Measurements from ENCODE around the gene KCNH3.

Gene KCNH3

DNA sequence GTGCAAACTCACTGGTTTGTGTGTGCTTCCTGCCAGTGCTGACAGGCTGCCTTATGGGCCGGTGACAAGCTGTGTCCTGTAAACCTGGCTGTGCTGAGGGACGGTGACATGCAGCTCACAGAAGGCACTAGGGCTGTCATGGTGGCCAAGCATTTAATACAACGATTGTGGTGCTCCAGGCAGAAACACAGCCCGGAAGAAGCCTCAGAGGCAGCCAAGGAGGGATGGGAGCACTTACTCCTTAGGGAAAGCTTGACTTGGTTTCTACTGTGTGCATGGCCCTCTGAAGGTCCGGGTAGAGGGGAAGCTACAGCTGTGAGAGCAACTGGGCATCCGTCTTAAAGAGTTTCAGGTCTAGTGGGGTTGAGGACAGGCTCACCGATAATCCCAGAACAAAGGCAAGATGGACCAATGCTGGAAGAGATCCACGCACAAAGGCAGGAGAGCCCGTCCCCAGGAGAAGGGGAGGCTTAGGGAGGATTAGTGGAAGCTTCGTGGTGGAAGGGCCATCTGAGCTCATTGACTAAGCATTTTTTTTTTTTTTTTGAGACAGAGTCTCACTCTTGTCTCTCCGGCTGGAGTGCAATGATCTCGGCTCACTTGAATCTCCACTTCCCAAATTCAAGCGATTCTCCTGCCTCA, 39.8 kb downstream of the KCNH3 start:
- DNase-seq (ENCODE audit: extremely low read depth, low read depth) = no peak
- no peak overlapping the region for H3K4me3 ChIP-seq (replicated peaks; ENCODE audit: low read depth, low read length)
- TF ChIP-seq, protein P1, sequence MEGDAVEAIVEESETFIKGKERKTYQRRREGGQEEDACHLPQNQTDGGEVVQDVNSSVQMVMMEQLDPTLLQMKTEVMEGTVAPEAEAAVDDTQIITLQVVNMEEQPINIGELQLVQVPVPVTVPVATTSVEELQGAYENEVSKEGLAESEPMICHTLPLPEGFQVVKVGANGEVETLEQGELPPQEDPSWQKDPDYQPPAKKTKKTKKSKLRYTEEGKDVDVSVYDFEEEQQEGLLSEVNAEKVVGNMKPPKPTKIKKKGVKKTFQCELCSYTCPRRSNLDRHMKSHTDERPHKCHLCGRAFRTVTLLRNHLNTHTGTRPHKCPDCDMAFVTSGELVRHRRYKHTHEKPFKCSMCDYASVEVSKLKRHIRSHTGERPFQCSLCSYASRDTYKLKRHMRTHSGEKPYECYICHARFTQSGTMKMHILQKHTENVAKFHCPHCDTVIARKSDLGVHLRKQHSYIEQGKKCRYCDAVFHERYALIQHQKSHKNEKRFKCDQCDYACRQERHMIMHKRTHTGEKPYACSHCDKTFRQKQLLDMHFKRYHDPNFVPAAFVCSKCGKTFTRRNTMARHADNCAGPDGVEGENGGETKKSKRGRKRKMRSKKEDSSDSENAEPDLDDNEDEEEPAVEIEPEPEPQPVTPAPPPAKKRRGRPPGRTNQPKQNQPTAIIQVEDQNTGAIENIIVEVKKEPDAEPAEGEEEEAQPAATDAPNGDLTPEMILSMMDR (IDR thresholded peaks at IDR 0.05; ENCODE audit: low read depth, low read length, missing control alignments) = no peak

- DNase-seq (ENCODE audit: extremely low read depth, low read depth) = peak; percentile 53
- H3K4me3 ChIP-seq (replicated peaks; ENCODE audit: low read depth, low read length) = no peak overlapping the region
- TF ChIP-seq, protein P1 (IDR thresholded peaks at IDR 0.05; ENCODE audit: low read depth, low read length, missing control alignments) = peak; percentile 89
These were observed 42.0 kb downstream of the KCNH3 start for GRCh38 chr12:49580572-49581535.

DNA sequence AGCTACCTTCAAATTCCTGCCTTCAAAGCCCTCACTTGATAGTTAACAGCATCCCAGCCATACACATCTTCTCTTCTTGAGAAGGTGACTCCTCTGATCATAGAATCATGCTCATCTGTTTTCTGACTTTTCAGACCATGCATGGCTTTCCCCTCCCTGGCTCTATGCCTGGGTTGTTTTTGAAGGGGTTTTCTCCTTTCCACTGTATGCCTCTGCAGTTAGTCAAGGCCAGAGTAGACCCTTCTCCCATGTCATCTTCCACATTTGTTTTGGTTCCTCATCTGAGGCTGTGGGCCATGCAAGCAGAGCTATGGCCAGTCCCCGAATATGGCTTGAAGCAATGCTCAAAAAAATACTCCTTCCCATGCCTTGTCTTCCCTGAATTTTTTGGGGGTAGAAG, 43.4 kb downstream of the KCNH3 start:
- no peak overlapping the region for H3K4me3 ChIP-seq (replicated peaks; ENCODE audit: low read depth, low read length)
- DNase-seq (ENCODE audit: extremely low read depth, low read depth) = no peak
- TF ChIP-seq, protein P1 (IDR thresholded peaks at IDR 0.05; ENCODE audit: low read depth, low read length, missing control alignments) = no peak

GRCh38 chr12:49582850-49583249, 44.0 kb downstream of the KCNH3 start:
- no peak for DNase-seq (ENCODE audit: extremely low read depth, low read depth)
- TF ChIP-seq, protein P1 (IDR thresholded peaks at IDR 0.05; ENCODE audit: low read depth, low read length, missing control alignments) = no peak
- H3K4me3 ChIP-seq (replicated peaks; ENCODE audit: low read depth, low read length) = no peak overlapping the region

GRCh38 chr12:49583366-49584094, 44.7 kb downstream of the KCNH3 start:
- no peak for DNase-seq (ENCODE audit: extremely low read depth, low read depth)
- H3K4me3 ChIP-seq (replicated peaks; ENCODE audit: low read depth, low read length) = no peak overlapping the region
- TF ChIP-seq, protein P1 (IDR thresholded peaks at IDR 0.05; ENCODE audit: low read depth, low read length, missing control alignments) = no peak

DNA sequence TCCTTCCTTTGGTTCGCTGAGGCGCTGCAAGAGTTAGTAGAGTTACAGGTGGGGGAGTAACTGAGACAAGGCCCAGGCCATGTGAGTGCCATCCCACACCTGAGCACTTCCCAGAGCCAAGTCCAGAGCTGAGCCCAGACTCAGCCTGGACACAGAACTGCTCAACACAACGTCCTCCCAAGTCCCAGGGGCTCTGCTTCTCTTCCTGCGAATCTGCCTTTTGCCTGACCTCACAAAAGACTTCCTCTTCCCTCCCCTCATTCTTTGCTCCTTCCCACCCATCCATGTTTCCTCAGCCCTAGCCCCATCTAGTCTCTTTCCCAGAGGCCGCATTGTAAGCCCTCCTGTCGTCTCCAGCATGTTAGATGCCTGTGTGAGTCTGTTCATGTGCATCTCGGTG, 45.8 kb downstream of the KCNH3 start:
- DNase-seq (ENCODE audit: extremely low read depth, low read depth) = no peak
- no peak overlapping the region for H3K4me3 ChIP-seq (replicated peaks; ENCODE audit: low read depth, low read length)
- TF ChIP-seq, protein P1 (IDR thresholded peaks at IDR 0.05; ENCODE audit: low read depth, low read length, missing control alignments) = no peak

Data from HFF-Myc (cell line).